ENCODE results near the gene CORO1A.

GRCh38 chr16:30149250-30149930 is 34.0 kb upstream of the CORO1A start:
- no peak for TF ChIP-seq EZH2 (IDR thresholded peaks at IDR 0.05)
- TF ChIP-seq FOXP2 (optimal IDR thresholded peaks at IDR 0.05; ENCODE audit: control extremely low read depth, extremely low read length, insufficient read depth) = no peak

Measured in SK-N-MC (cell line).